Left ventricle myocardium inferior (tissue), 1 donor: Measurements from ENCODE around the gene TSPAN1. TPM values are rescaled to one million over a fixed set of nuclear protein-coding genes. Genes with fewer than 3 reads are reported as not detected.
A peak's percentile ranks its signal among the peaks of the same experiment; 100 is the strongest.

Experiments
- DNase-seq: peaks from one replicate; pipeline ENCODE4 v3.0.0-alpha.2; 2020
- H3K27ac ChIP-seq: fragments of 200-600 bp; replicated peaks from 2 replicates; pipeline ENCODE4 v1.8.0; 2021
- H3K27me3 ChIP-seq: fragments of 200-600 bp; 2 replicates; pipeline ENCODE4 v1.8.0; 2021; ENCODE audit warnings: low read depth
- H3K36me3 ChIP-seq: fragments of 200-600 bp; 2 replicates; pipeline ENCODE4 v1.8.0; 2021
- H3K4me1 ChIP-seq: fragments of 200-600 bp; 2 replicates; pipeline ENCODE4 v1.8.0; 2021
- H3K4me3 ChIP-seq: fragments of 200-600 bp; 2 replicates; pipeline ENCODE4 v1.8.0; 2021; ENCODE audit warnings: mild to moderate bottlenecking, moderate library complexity
- H3K9me3 ChIP-seq: fragments of 200-600 bp; replicated peaks from 2 replicates; pipeline ENCODE4 v1.8.0; 2021
- CTCF ChIP-seq: fragments of 200-600 bp; IDR thresholded peaks from 2 replicates; pipeline ENCODE4 v1.8.0; 2021; ENCODE audit warnings: antibody characterized with exemption, mild to moderate bottlenecking, borderline replicate concordance
- intact Hi-C: fragments of 100-400 bp; cut with micrococcal nuclease; formaldehyde crosslinking; loops from one replicate; pipeline ENCODE4 v1.11.0; 2022
- total RNA-seq: library from RNA; stranded (reverse); fragmentation: NEBNext Ultra II Directional; extraction: Animal tissue kit (Norgen Biotek cat#: 25700); gene quantifications from one replicate; pipeline ENCODE4 v1.2.1, GENCODE V29; 2021
- donor health status: DM: no; HTN: yes; CAD: no; lungs with severe emphysema.

Gene TSPAN1
- total RNA-seq, 1 donor from 2014 or later, result 1.4 TPM

GRCh38 chr1:46171351-46171750 lies 3.5 kb upstream of the TSPAN1 start:
- peak overlapping the region; percentile 12 for H3K4me3 ChIP-seq
- intact Hi-C loops, result loop anchor here (5.0 kb wide), 1 partner anchor 39 kb away; the partner anchor contains the start of gene PIK3R3
- peak; percentile 53 for DNase-seq
- H3K4me1 ChIP-seq, result peaks cover 89% of the 10 kb centered on the region
- no peaks in the 10 kb centered on the region for H3K9me3 ChIP-seq
- peaks cover 10% of the 10 kb centered on the region for H3K27me3 ChIP-seq
- peak overlapping the region; percentile 80 for H3K27ac ChIP-seq
- TF ChIP-seq CTCF, result no peak
- no peaks in the 10 kb centered on the region for H3K36me3 ChIP-seq

GRCh38 chr1:46171871-46172270 lies 3.0 kb upstream of the TSPAN1 start:
- no peak for TF ChIP-seq CTCF
- peaks cover 9% of the 10 kb centered on the region for H3K27me3 ChIP-seq
- no peak for DNase-seq
- H3K4me3 ChIP-seq, result peak overlapping the region; percentile 12
- H3K27ac ChIP-seq, result peak overlapping the region; percentile 80
- intact Hi-C loops, result loop anchor here (5.0 kb wide), 1 partner anchor 40 kb away; the partner anchor contains the start of gene PIK3R3
- H3K4me1 ChIP-seq, result peaks cover 86% of the 10 kb centered on the region
- no peaks in the 10 kb centered on the region for H3K36me3 ChIP-seq
- H3K9me3 ChIP-seq, result no peaks in the 10 kb centered on the region

- Histone ChIP-seq H3K36me3 (no peaks in the 10 kb centered on the region), H3K27ac (peak overlapping the region; percentile 80), H3K27me3 (peaks cover 4% of the 10 kb centered on the region), H3K4me1 (peaks cover 81% of the 10 kb centered on the region), H3K4me3 (no peak overlapping the region), H3K9me3 (no peaks in the 10 kb centered on the region)
- no peak for DNase-seq
- intact Hi-C loops, result loop anchor here (5.0 kb wide), 1 partner anchor 40 kb away; the partner anchor contains the start of gene PIK3R3
- no peak for TF ChIP-seq CTCF
Observed at GRCh38 chr1:46172321-46172720, 2.6 kb upstream of the TSPAN1 start.

GRCh38 chr1:46173361-46173856 lies 1.5 kb upstream of the TSPAN1 start:
- Histone ChIP-seq H3K36me3 (no peaks in the 10 kb centered on the region), H3K9me3 (no peaks in the 10 kb centered on the region), H3K4me3 (peak overlapping the region; percentile 12), H3K27ac (peak overlapping the region; percentile 80), H3K27me3 (no peaks in the 10 kb centered on the region), H3K4me1 (peaks cover 70% of the 10 kb centered on the region)
- TF ChIP-seq CTCF, result no peak
- DNase-seq, result no peak
- intact Hi-C loops, result loop anchor here (5.0 kb wide), 1 partner anchor 41 kb away; the partner anchor contains the start of gene PIK3R3

- peak overlapping the region; percentile 80 for H3K27ac ChIP-seq
Observed at GRCh38 chr1:46175243-46175642, 356 bp downstream of the TSPAN1 start.

More at GRCh38 chr1:46175243-46175642, 356 bp downstream of the TSPAN1 start:
- DNase-seq, result no peak
- Histone ChIP-seq H3K4me1 (peaks cover 72% of the 10 kb centered on the region), H3K36me3 (no peaks in the 10 kb centered on the region), H3K4me3 (no peak overlapping the region), H3K27me3 (no peaks in the 10 kb centered on the region), H3K9me3 (no peaks in the 10 kb centered on the region)
- intact Hi-C loops, result no loop called here
- TF ChIP-seq CTCF, result no peak
